Adrenal gland (tissue), 12 donors: ENCODE results near the gene MTA3. TPM values are rescaled to one million over a fixed set of nuclear protein-coding genes. Genes with fewer than 3 reads are reported as not detected.

Experiments
- DNase-seq, 7 donors: peaks; one replicate each; pipeline ENCODE4 v3.0.0-alpha.2; 2019 to 2020
- H3K27ac ChIP-seq, 5 donors: fragments of 200-600 bp; sonication (generic) in 4 of 5; 1 replicate in 3 of 5; 2 replicates in 2 of 5; pipeline versions ENCODE4 v1.5.1 to v1.8.0; 2016 to 2020; ENCODE audit warnings: mild to moderate bottlenecking in 1 of 5
- H3K27me3 ChIP-seq: fragments of 200-600 bp; 2 replicates; pipeline ENCODE4 v1.8.0; 2021
- H3K36me3 ChIP-seq, 2 donors: fragments of 200-600 bp; replicated peaks in 1 of 2; 1 replicate in 1 of 2; 2 replicates in 1 of 2; pipeline versions ENCODE4 v1.5.1 to v1.8.0; 2018 to 2022
- H3K4me1 ChIP-seq, 2 donors: fragments of 200-600 bp; replicated peaks in 1 of 2; 1 replicate in 1 of 2; 2 replicates in 1 of 2; pipeline versions ENCODE4 v1.5.1 to v1.8.0; 2018 to 2021
- H3K4me3 ChIP-seq, 4 donors: fragments of 200-600 bp; sonication (generic) in 3 of 4; one replicate each; pipeline ENCODE4 v1.5.1; 2016 to 2018
- H3K9me3 ChIP-seq, 3 donors: fragments of 200-600 bp; sonication (generic) in 1 of 3; replicated peaks in 1 of 3; 1 replicate in 2 of 3; 2 replicates in 1 of 3; pipeline versions ENCODE4 v1.5.1 to v1.8.0; 2016 to 2021
- CTCF ChIP-seq, 6 experiments: fragments of 450-650 bp in 4 of 6; fragments of 200-600 bp in 2 of 6; sonication (generic) in 1 of 6; IDR thresholded peaks; 1 replicate in 5 of 6; 2 replicates in 1 of 6; pipeline versions ENCODE4 v1.5.1 to v1.8.0; 2016 to 2021; ENCODE audit warnings: antibody characterized with exemption in 6 of 6, mild to moderate bottlenecking in 2 of 6, moderate library complexity in 1 of 6
- POLR2A ChIP-seq, 2 donors: fragments of 450-650 bp; IDR thresholded peaks; one replicate each; pipeline ENCODE4 v1.6.1; 2017; ENCODE audit warnings: antibody characterized with exemption in 2 of 2, mild to moderate bottlenecking in 2 of 2, moderate library complexity in 1 of 2
- WGBS, 4 donors: extraction: QIAGEN DNeasy Blood & Tissue Kit in 2 of 4; methylation state at CpG; one replicate each; pipeline versions ENCODE4 v1.1.5 to v1.1.7; 2013 to 2017; 5-methylcytosine and 5-hydroxymethylcytosine counted together
- intact Hi-C, 2 donors: fragments of 100-400 bp; cut with DNase I; formaldehyde crosslinking; loops; one replicate each; pipeline versions ENCODE4 v1.14.1 to v1.15.0; 2022 to 2023
- polyA plus RNA-seq, 3 donors: library from polyadenylated mRNA; stranded (reverse); fragments of 200-250 nt in 2 of 3; fragments of 350-450 nt in 1 of 3; fragmentation: Illumina TruSeq in 1 of 3; extraction: RNeasy Lipid Tissue Mini Kit (QIAGEN cat#74804) in 1 of 3; gene quantifications; one replicate each; pipeline ENCODE4 v1.2.3, GENCODE V29; 2013 to 2014
- total RNA-seq, 9 donors: library from RNA; depleted of rRNA in 4 of 9; stranded (reverse); fragments of >200 nt in 4 of 9; fragments of 120-200 nt in 1 of 9; fragmentation: NEBNext Ultra II Directional in 1 of 9; extraction: Animal tissue kit (Norgen Biotek cat#: 25700) in 1 of 9; gene quantifications; one replicate each; pipeline versions ENCODE4 v1.1.0 to v1.2.4, GENCODE V29; 2013 to 2023
- donor health status: healthy with polysubstance abuse.
- donor health status: Bipolar disorder and iron deficiency.
- donor health status: DM: yes; HTN: yes; CAD: no.
- donor health status: DM: no; HTN: no; CAD: no.
- donor health status: DM: no; HTN: no; CAD: no.
- donor health status: DM: yes; HTN: yes; CAD: no.

The MTA3 gene
- total and polyA plus RNA-seq, 12 donors, result 51.5 to 168 (median 91.2) TPM

- DNase-seq, result peak in 6 of 7 donors; percentile 34 to 67 (median 60)
- 60 to 68% (median 68%) methylated on average over 4 to 6 of the region's 7 CpGs for WGBS, 4 donors
- no peak overlapping the region for H3K27ac ChIP-seq
These were observed 215.9 kb downstream of the MTA3 start for GRCh38 chr2:42784204-42784880.

GRCh38 chr2:42786561-42787345 is 218.3 kb downstream of the MTA3 start:
- Histone ChIP-seq H3K4me3 (no peak overlapping the region), H3K9me3 (no peaks in the 10 kb centered on the region), H3K27me3 (no peaks in the 10 kb centered on the region), H3K36me3 (no peaks in the 10 kb centered on the region), H3K27ac (no peak overlapping the region), H3K4me1 (no peaks in the 10 kb centered on the region)
- intact Hi-C loops, result no loop called here
- WGBS, 4 donors, result 83 to 89% (median 86%) methylated on average over 9 to 15 of the region's 15 CpGs
- DNase-seq, result peak in 1 of 7 donors; percentile 29
- TF ChIP-seq CTCF (IDR thresholded peaks at IDR 0.05) (no peak), POLR2A (IDR thresholded peaks at IDR 0.05) (no peak)

More at GRCh38 chr2:42784204-42784880, 215.9 kb downstream of the MTA3 start:
- Histone ChIP-seq H3K4me1 (no peaks in the 10 kb centered on the region), H3K27me3 (no peaks in the 10 kb centered on the region), H3K36me3 (no peaks in the 10 kb centered on the region), H3K4me3 (no peak overlapping the region), H3K9me3 (no peaks in the 10 kb centered on the region)
- TF ChIP-seq POLR2A (IDR thresholded peaks at IDR 0.05), result no peak
- no peak for TF ChIP-seq CTCF (IDR thresholded peaks at IDR 0.05)
- intact Hi-C loops, result no loop called here

GRCh38 chr2:42787424-42787787 is 219.0 kb downstream of the MTA3 start:
- Histone ChIP-seq H3K36me3 (no peaks in the 10 kb centered on the region), H3K27ac (no peak overlapping the region), H3K9me3 (no peaks in the 10 kb centered on the region), H3K4me3 (no peak overlapping the region), H3K4me1 (no peaks in the 10 kb centered on the region), H3K27me3 (no peaks in the 10 kb centered on the region)
- intact Hi-C loops, result no loop called here
- DNase-seq, result peak in 1 of 7 donors; percentile 25
- WGBS, 4 donors, result 89 to 97% (median 95%) methylated on average over 3 of the region's 3 CpGs
- no peak for TF ChIP-seq CTCF (IDR thresholded peaks at IDR 0.05)

GRCh38 chr2:42787788-42788477 is 219.5 kb downstream of the MTA3 start:
- no peaks in the 10 kb centered on the region for H3K36me3 ChIP-seq
- H3K4me1 ChIP-seq, result no peaks in the 10 kb centered on the region
- H3K27ac ChIP-seq, result no peak overlapping the region
- no peak for TF ChIP-seq CTCF (IDR thresholded peaks at IDR 0.05)
- TF ChIP-seq POLR2A (IDR thresholded peaks at IDR 0.05), result no peak
- no peak for DNase-seq
- no peaks in the 10 kb centered on the region for H3K27me3 ChIP-seq
- intact Hi-C loops, result no loop called here
- WGBS, 4 donors, result 77 to 98% (median 83%) methylated on average over 7 to 12 of the region's 12 CpGs
- H3K9me3 ChIP-seq, result no peaks in the 10 kb centered on the region
- no peak overlapping the region for H3K4me3 ChIP-seq
